ENCODE results near the gene BARHL1. TPM values are rescaled to one million over a fixed set of nuclear protein-coding genes. Genes with fewer than 3 reads are reported as not detected.

Gene BARHL1
- total and polyA plus RNA-seq, 2 of the 4 experiments (the other 2 are of a cell fraction): not detected

DNA sequence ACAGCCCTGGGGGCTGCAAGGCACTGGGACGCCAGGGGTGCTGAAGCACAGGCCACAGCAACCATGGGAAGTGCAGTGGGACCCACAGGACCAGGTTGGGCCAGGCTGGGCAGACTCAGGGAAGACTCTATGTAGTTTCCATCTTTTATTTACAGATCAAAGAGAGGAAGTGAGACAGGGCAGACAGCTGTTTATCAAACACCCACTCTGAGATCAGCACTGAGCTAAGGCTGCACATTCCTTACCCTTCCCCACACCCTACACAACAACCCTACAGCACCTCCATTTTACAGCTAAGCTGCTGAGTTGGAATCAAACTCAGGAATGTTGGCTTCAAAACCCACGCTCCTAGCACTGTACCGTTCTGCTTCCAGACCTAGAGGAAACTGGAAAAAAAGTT lies 19.8 kb downstream of the BARHL1 start:
- dilution Hi-C loops (cut with HindIII; ENCODE audit: low sequenced_read_pairs, unreplicated experiment): no loop called here
- H3K4me2 ChIP-seq (ENCODE audit: low read depth, low read length): no peak overlapping the region

More for the DNA sequence above, 19.8 kb downstream of the BARHL1 start:
- POLR2A ChIA-PET (ENCODE audit: unreplicated experiment): no interaction called here
- Histone ChIP-seq H3K4ac (ENCODE audit: low read depth, low read length) (no peak overlapping the region), H4K91ac (ENCODE audit: insufficient read depth, low read depth, low read length) (no peak overlapping the region), H2AK5ac (ENCODE audit: low read depth, low read length) (no peak overlapping the region), H3K9me3 (ENCODE audit: control insufficient read depth, insufficient read depth, low read length) (no peaks in the 10 kb centered on the region), H3K14ac (replicated peaks; ENCODE audit: low read depth, low read length) (no peak overlapping the region), H4K20me1 (ENCODE audit: insufficient read depth, low read length) (peaks cover 11% of the 10 kb centered on the region), H3K56ac (ENCODE audit: extremely low read depth, insufficient read depth, low read length) (no peak overlapping the region), H3K79me1 (ENCODE audit: low read depth in 1 of 2, low read length in 2 of 2) (no peaks in the 10 kb centered on the region; a peak in 1 of 4 replicates), H2AK9ac (replicated peaks; ENCODE audit: low read depth, low read length, poor library complexity) (no peak overlapping the region), H3K36me3 (ENCODE audit: control insufficient read depth, insufficient read depth, low read length) (peaks cover 26% of the 10 kb centered on the region), H3K18ac (ENCODE audit: low read depth, low read length) (no peak overlapping the region), H2BK20ac (ENCODE audit: low read depth, low read length) (no peak overlapping the region), H4K8ac (ENCODE audit: low read depth in 2 of 2, low read length in 2 of 2) (no peak overlapping the region), H3K27me3 (ENCODE audit: control insufficient read depth, insufficient read depth, low read length) (no peaks in the 10 kb centered on the region), H2AFZ (replicated peaks; ENCODE audit: low read length, poor library complexity) (peak overlapping the region; percentile 2), H2BK5ac (ENCODE audit: low read depth, low read length, poor library complexity, severe bottlenecking) (no peak overlapping the region), H3K9ac (ENCODE audit: low read depth, low read length) (no peak overlapping the region), H3K27ac (ENCODE audit: insufficient read depth, low read length) (no peak overlapping the region), H2BK15ac (ENCODE audit: low read depth, low read length) (no peak overlapping the region), H2BK120ac (ENCODE audit: low read depth, low read length) (no peak overlapping the region), H3K4me1 (ENCODE audit: control insufficient read depth, insufficient read depth, low read length) (peaks cover 4% of the 10 kb centered on the region; the same call in 1 of the 2 replicates), H3K4me3 (ENCODE audit: insufficient read depth, low read depth, low read length) (no peak overlapping the region), H3K9me1 (ENCODE audit: insufficient read depth, low read length) (peaks cover 21% of the 10 kb centered on the region; the same call in 1 of the 2 replicates), H4K5ac (ENCODE audit: low read depth, low read length) (no peak overlapping the region), H3K23ac (ENCODE audit: low read depth, low read length) (no peak overlapping the region)
- CTCF ChIA-PET: no interaction called here
- DNase-seq (peak; percentile 36), ATAC-seq (ENCODE audit: low read depth) (peak; percentile 91)
- WGBS, 2 experiments (ENCODE audit: extremely low coverage in 2 of 2, insufficient read length in 1 of 2): 46% methylated on average over 3 of the region's 3 CpGs; no CpG with 5 or more reads in 1 of the 2 experiments
- intact Hi-C loops (cut with micrococcal nuclease): no loop called here
- in situ Hi-C loops (cut with MboI; ENCODE audit: low sequenced_read_pairs): no loop called here
- TF ChIP-seq, protein P1, sequence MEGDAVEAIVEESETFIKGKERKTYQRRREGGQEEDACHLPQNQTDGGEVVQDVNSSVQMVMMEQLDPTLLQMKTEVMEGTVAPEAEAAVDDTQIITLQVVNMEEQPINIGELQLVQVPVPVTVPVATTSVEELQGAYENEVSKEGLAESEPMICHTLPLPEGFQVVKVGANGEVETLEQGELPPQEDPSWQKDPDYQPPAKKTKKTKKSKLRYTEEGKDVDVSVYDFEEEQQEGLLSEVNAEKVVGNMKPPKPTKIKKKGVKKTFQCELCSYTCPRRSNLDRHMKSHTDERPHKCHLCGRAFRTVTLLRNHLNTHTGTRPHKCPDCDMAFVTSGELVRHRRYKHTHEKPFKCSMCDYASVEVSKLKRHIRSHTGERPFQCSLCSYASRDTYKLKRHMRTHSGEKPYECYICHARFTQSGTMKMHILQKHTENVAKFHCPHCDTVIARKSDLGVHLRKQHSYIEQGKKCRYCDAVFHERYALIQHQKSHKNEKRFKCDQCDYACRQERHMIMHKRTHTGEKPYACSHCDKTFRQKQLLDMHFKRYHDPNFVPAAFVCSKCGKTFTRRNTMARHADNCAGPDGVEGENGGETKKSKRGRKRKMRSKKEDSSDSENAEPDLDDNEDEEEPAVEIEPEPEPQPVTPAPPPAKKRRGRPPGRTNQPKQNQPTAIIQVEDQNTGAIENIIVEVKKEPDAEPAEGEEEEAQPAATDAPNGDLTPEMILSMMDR (conservative IDR thresholded peaks at IDR 0.05; ENCODE audit: low read depth, low read length): no peak
- TF ChIP-seq RAD21 (IDR thresholded peaks at IDR 0.05; ENCODE audit: low read length) (no peak), MXI1 (IDR thresholded peaks at IDR 0.05; ENCODE audit: borderline replicate concordance, low read depth, low read length) (no peak), RFX5 (IDR thresholded peaks at IDR 0.05; ENCODE audit: low read depth, low read length) (no peak), POLR2A (IDR thresholded peaks at IDR 0.05; ENCODE audit: low read depth, low read length) (no peak), RCOR1 (IDR thresholded peaks at IDR 0.05; ENCODE audit: insufficient replicate concordance, low read length) (no peak), MAFK (IDR thresholded peaks at IDR 0.05; ENCODE audit: low read depth, low read length) (no peak), BHLHE40 (IDR thresholded peaks at IDR 0.05; ENCODE audit: low read depth, low read length) (no peak), CEBPB (IDR thresholded peaks at IDR 0.05; ENCODE audit: low read depth, low read length) (no peak), FOS (IDR thresholded peaks at IDR 0.05; ENCODE audit: low read depth, low read length) (no peak), CHD1 (IDR thresholded peaks at IDR 0.05; ENCODE audit: low read depth, low read length) (no peak), NFE2L2 (IDR thresholded peaks at IDR 0.05; ENCODE audit: low read depth, low read length) (no peak), MAZ (IDR thresholded peaks at IDR 0.05; ENCODE audit: borderline replicate concordance, low read depth, low read length) (no peak)
- no TSS peak for BruUV-seq (replicated peaks)

All from IMR-90 (cell line).